OCI-LY1 (cell line): ENCODE data around the gene ADAMTS17.

Experiments used
- H2AFZ ChIP-seq: fragments of 200-600 bp; sonication (generic), shearing (Covaris generic); 2 replicates; pipeline ENCODE4 v1.6.0; 2014; ENCODE audit warnings: antibody characterized with exemption, mild to moderate bottlenecking, low read length
- H3F3A ChIP-seq: fragments of 200-600 bp; sonication (generic), shearing (Covaris generic); 2 replicates; pipeline ENCODE4 v1.6.0; 2014; ENCODE audit warnings: mild to moderate bottlenecking, antibody characterized with exemption, low read length, moderate library complexity; ENCODE audit not compliant: insufficient read depth
- H3K27ac ChIP-seq: fragments of 200-600 bp; sonication (generic); 2 replicates; pipeline ENCODE4 v1.5.1; 2014; ENCODE audit warnings: low read length, mixed run types, mild to moderate bottlenecking, low read depth; ENCODE audit not compliant: poor library complexity, severe bottlenecking
- H3K27me3 ChIP-seq: fragments of 200-600 bp; sonication (generic); 2 replicates; pipeline ENCODE4 v1.6.0; 2014; ENCODE audit warnings: antibody characterized with exemption, mild to moderate bottlenecking, low read length, moderate library complexity; ENCODE audit not compliant: insufficient read depth
- H3K36me3 ChIP-seq: fragments of 200-600 bp; sonication (generic); 2 replicates; pipeline ENCODE4 v1.6.1; 2014; ENCODE audit warnings: mild to moderate bottlenecking, antibody characterized with exemption, low read length, moderate library complexity, mixed read lengths; ENCODE audit not compliant: insufficient read depth
- H3K4me1 ChIP-seq: fragments of 200-600 bp; sonication (generic); 2 replicates; pipeline ENCODE4 v1.5.1; 2014; ENCODE audit warnings: mild to moderate bottlenecking, low read length, moderate library complexity; ENCODE audit not compliant: insufficient read depth, severe bottlenecking
- H3K4me2 ChIP-seq: fragments of 200-600 bp; sonication (generic), shearing (Covaris generic); 2 replicates; pipeline ENCODE4 v1.6.1; 2014; ENCODE audit warnings: low read length
- H3K4me3 ChIP-seq: fragments of 200-600 bp; sonication (generic); 2 replicates; pipeline ENCODE4 v1.5.1; 2014; ENCODE audit warnings: low read length, low read depth, mild to moderate bottlenecking, mixed read lengths; ENCODE audit not compliant: poor library complexity, severe bottlenecking
- H3K79me2 ChIP-seq: fragments of 200-600 bp; shearing (Covaris generic); 2 replicates; pipeline ENCODE4 v1.6.1; 2016; ENCODE audit warnings: mixed run types, low read length, mixed read lengths; ENCODE audit not compliant: insufficient read depth
- H3K9ac ChIP-seq: fragments of 200-600 bp; sonication (generic), shearing (Covaris generic); 2 replicates; pipeline ENCODE4 v1.6.1; 2014; ENCODE audit warnings: mild to moderate bottlenecking, low read length, mixed read lengths
- H3K9me2 ChIP-seq: fragments of 200-600 bp; sonication (generic), shearing (Covaris generic); 2 replicates; pipeline ENCODE4 v1.6.1; 2014; ENCODE audit warnings: low read depth, mild to moderate bottlenecking, low read length, mixed read lengths
- H3K9me3 ChIP-seq: fragments of 200-600 bp; shearing (Covaris generic); 2 replicates; pipeline ENCODE4 v1.6.1; 2014; ENCODE audit warnings: low read length, mixed read lengths
- H4K20me1 ChIP-seq: fragments of 200-600 bp; sonication (generic), shearing (Covaris generic); 2 replicates; pipeline ENCODE4 v1.6.0; 2016; ENCODE audit warnings: mild to moderate bottlenecking, low read length; ENCODE audit not compliant: insufficient read depth
- CTCF ChIP-seq: fragments of 200-600 bp; sonication (generic), shearing (Covaris generic); IDR thresholded peaks from 2 replicates; pipeline ENCODE4 v1.5.1; 2017; ENCODE audit warnings: mild to moderate bottlenecking, antibody characterized with exemption, low read length, moderate library complexity, mixed read lengths
- EZH2 ChIP-seq: fragments of 200-600 bp; sonication (generic), shearing (Covaris generic); IDR thresholded peaks from 2 replicates; pipeline ENCODE4 v1.8.0; 2017; ENCODE audit warnings: borderline replicate concordance, mixed run types, mild to moderate bottlenecking, antibody characterized with exemption, low read length, moderate library complexity, mixed read lengths

Gene ADAMTS17

GRCh38 chr15:100335335-100335999, 6.3 kb downstream of the ADAMTS17 start:
- H3K4me2 ChIP-seq: no peak overlapping the region
- no peaks in the 10 kb centered on the region for H4K20me1 ChIP-seq
- H3K9me2 ChIP-seq: no peaks in the 10 kb centered on the region
- TF ChIP-seq CTCF (no peak), EZH2 (no peak)
- no peaks in the 10 kb centered on the region for H3F3A ChIP-seq
- no peak overlapping the region for H3K9ac ChIP-seq
- H3K79me2 ChIP-seq: no peaks in the 10 kb centered on the region
- H3K4me3 ChIP-seq: no peak overlapping the region
- no peaks in the 10 kb centered on the region for H3K36me3 ChIP-seq
- H2AFZ ChIP-seq: no peak overlapping the region
- H3K27me3 ChIP-seq: no peaks in the 10 kb centered on the region
- no peak overlapping the region for H3K27ac ChIP-seq
- H3K9me3 ChIP-seq: no peaks in the 10 kb centered on the region
- no peaks in the 10 kb centered on the region for H3K4me1 ChIP-seq

GRCh38 chr15:100334905-100335304, 6.9 kb downstream of the ADAMTS17 start:
- no peak for TF ChIP-seq EZH2
- TF ChIP-seq CTCF: no peak
- H3K27ac ChIP-seq: no peak overlapping the region
- H3K9me2 ChIP-seq: no peaks in the 10 kb centered on the region
- no peaks in the 10 kb centered on the region for H3K79me2 ChIP-seq
- no peak overlapping the region for H3K4me3 ChIP-seq
- no peak overlapping the region for H3K4me2 ChIP-seq
- H3K36me3 ChIP-seq: no peaks in the 10 kb centered on the region
- H3F3A ChIP-seq: no peaks in the 10 kb centered on the region
- no peaks in the 10 kb centered on the region for H3K9me3 ChIP-seq
- H3K9ac ChIP-seq: no peak overlapping the region
- H3K27me3 ChIP-seq: no peaks in the 10 kb centered on the region
- H4K20me1 ChIP-seq: no peaks in the 10 kb centered on the region
- H2AFZ ChIP-seq: no peak overlapping the region
- H3K4me1 ChIP-seq: no peaks in the 10 kb centered on the region

- Histone ChIP-seq H3K36me3 (no peaks in the 10 kb centered on the region), H3K9me2 (no peaks in the 10 kb centered on the region), H3K79me2 (no peaks in the 10 kb centered on the region), H2AFZ (no peak overlapping the region), H3K4me3 (no peak overlapping the region), H3K27ac (no peak overlapping the region), H3F3A (no peaks in the 10 kb centered on the region), H3K27me3 (no peaks in the 10 kb centered on the region), H3K4me2 (no peak overlapping the region), H3K4me1 (no peaks in the 10 kb centered on the region), H3K9me3 (no peaks in the 10 kb centered on the region), H4K20me1 (no peaks in the 10 kb centered on the region), H3K9ac (no peak overlapping the region)
- TF ChIP-seq EZH2 (no peak), CTCF (no peak)
Observed at GRCh38 chr15:100334456-100334855, 7.3 kb downstream of the ADAMTS17 start.
